GM23338 (cell line): ENCODE data around the gene CASTOR2. TPM values are rescaled to one million over a fixed set of nuclear protein-coding genes. Genes with fewer than 3 reads are reported as not detected.

Experiments
- ATAC-seq: fragments of 200-7000 bp; cut with Tn5 transposase; 3 replicates; pipeline ENCODE4 v1.9.1; 2020
- DNase-seq: peaks from one replicate; pipeline ENCODE4 v3.0.0-alpha.2; 2015; ENCODE audit warnings: low spot score
- H2AFZ ChIP-seq: fragments of 200-600 bp; sonication (generic); 2 replicates; pipeline ENCODE4 v1.8.0; 2016; ENCODE audit warnings: antibody characterized with exemption, mild to moderate bottlenecking, moderate library complexity
- H3F3A ChIP-seq: fragments of 200-600 bp; sonication (generic); replicated peaks from 2 replicates; pipeline ENCODE4 v1.8.0; 2017; ENCODE audit warnings: antibody characterized with exemption, mixed run types, low read depth
- H3K27ac ChIP-seq: fragments of 200-600 bp; sonication (generic); 2 replicates; pipeline ENCODE4 v1.6.1; 2016; ENCODE audit warnings: low read depth
- H3K27me3 ChIP-seq: fragments of 200-600 bp; sonication (generic); 2 replicates; pipeline ENCODE4 v1.8.0; 2016; ENCODE audit warnings: mild to moderate bottlenecking, mixed run types, moderate library complexity; ENCODE audit not compliant: insufficient read depth
- H3K36me3 ChIP-seq: fragments of 200-600 bp; sonication (generic); 2 replicates; pipeline ENCODE4 v1.8.0; 2016; ENCODE audit warnings: mild to moderate bottlenecking; ENCODE audit not compliant: insufficient read depth
- H3K4me1 ChIP-seq: fragments of 200-600 bp; sonication (generic); 2 replicates; pipeline ENCODE4 v1.8.0; 2016; ENCODE audit warnings: mild to moderate bottlenecking, moderate library complexity; ENCODE audit not compliant: insufficient read depth
- H3K4me2 ChIP-seq: fragments of 200-600 bp; sonication (generic); 2 replicates; pipeline ENCODE4 v1.7.1; 2017; ENCODE audit warnings: mixed run types
- H3K4me3 ChIP-seq: fragments of 200-600 bp; sonication (generic); 2 replicates; pipeline ENCODE4 v1.6.1; 2016; ENCODE audit warnings: mixed run types
- H3K79me2 ChIP-seq: fragments of 200-600 bp; sonication (generic); replicated peaks from 2 replicates; pipeline ENCODE4 v1.8.0; 2017; ENCODE audit warnings: mild to moderate bottlenecking; ENCODE audit not compliant: insufficient read depth
- H3K9me2 ChIP-seq: fragments of 200-600 bp; sonication (generic); 2 replicates; pipeline ENCODE4 v1.8.0; 2017; ENCODE audit not compliant: insufficient read depth
- H4K20me1 ChIP-seq: fragments of 200-600 bp; sonication (generic); replicated peaks from 2 replicates; pipeline ENCODE4 v1.8.0; 2017; ENCODE audit warnings: mild to moderate bottlenecking; ENCODE audit not compliant: insufficient read depth
- H3K27ac Mint-ChIP-seq: 2 replicates; pipeline ENCODE4 v1.8.0; 2020; ENCODE audit warnings: inconsistent platforms, mild to moderate bottlenecking, moderate library complexity, mixed read lengths
- H3K27me3 Mint-ChIP-seq: 3 replicates; pipeline ENCODE4 v1.8.0; 2022; ENCODE audit warnings: low read depth, mild to moderate bottlenecking, moderate library complexity, mixed read lengths, inconsistent platforms; ENCODE audit not compliant: insufficient read depth, poor library complexity
- H3K36me3 Mint-ChIP-seq: 3 replicates; pipeline ENCODE4 v1.8.0; 2021; ENCODE audit warnings: low read depth, mild to moderate bottlenecking, inconsistent platforms, moderate library complexity, mixed read lengths
- H3K4me1 Mint-ChIP-seq: 3 replicates; pipeline ENCODE4 v1.8.0; 2020; ENCODE audit warnings: mild to moderate bottlenecking, inconsistent platforms, mixed read lengths
- H3K4me3 Mint-ChIP-seq: 3 replicates; pipeline ENCODE4 v1.8.0; 2021; ENCODE audit warnings: moderate library complexity, mild to moderate bottlenecking, inconsistent platforms, mixed read lengths
- H3K9me3 Mint-ChIP-seq: 3 replicates; pipeline ENCODE4 v1.8.0; 2020; ENCODE audit warnings: moderate library complexity, mild to moderate bottlenecking, inconsistent platforms, mixed read lengths
- CREB1 ChIP-seq: fragments of 250-450 bp; sonication (Bioruptor Pico); IDR thresholded peaks from 2 replicates; pipeline ENCODE4 v1.5.0; 2020; ENCODE audit warnings: low read depth, mild to moderate bottlenecking, moderate library complexity
- EZH2 ChIP-seq: fragments of 200-600 bp; sonication (generic); IDR thresholded peaks from one replicate; pipeline ENCODE4 v1.8.0; 2017; ENCODE audit warnings: antibody characterized with exemption, mild to moderate bottlenecking, low read depth; ENCODE audit not compliant: unreplicated experiment
- EZH2phosphoT487 ChIP-seq: fragments of 200-600 bp; sonication (generic); IDR thresholded peaks from one replicate; pipeline ENCODE4 v1.8.1; 2018; ENCODE audit warnings: antibody characterized with exemption; ENCODE audit not compliant: unreplicated experiment
- NANOG ChIP-seq: IDR thresholded peaks from 2 replicates; pipeline ENCODE4 v1.6.1; 2016; ENCODE audit warnings: antibody characterized with exemption, borderline replicate concordance
- POLR2AphosphoS5 ChIP-seq: IDR thresholded peaks from 2 replicates; pipeline ENCODE4 v1.6.1; 2016; ENCODE audit warnings: antibody characterized with exemption, low read depth
- ZNF114 ChIP-seq: fragments of 250-450 bp; sonication (Bioruptor Pico); IDR thresholded peaks from 2 replicates; pipeline ENCODE4 v1.5.0; 2020; ENCODE audit warnings: mild to moderate bottlenecking, moderate library complexity
- ZNF331 ChIP-seq: fragments of 250-450 bp; sonication (Bioruptor Pico); IDR thresholded peaks from 2 replicates; pipeline ENCODE4 v1.5.0; 2020; ENCODE audit warnings: low read depth, mild to moderate bottlenecking, moderate library complexity
- polyA plus RNA-seq: library from polyadenylated mRNA; unstranded; fragments of >200 nt; fragmentation: Nextera tagmentation; extraction: Ambion mirVana; gene quantifications from 2 replicates; pipeline ENCODE4 v1.2.1, GENCODE V29; 2016
- total RNA-seq: library from RNA; depleted of rRNA; stranded (reverse); fragments of >200 nt; shearing (Covaris generic); gene quantifications from 2 replicates; pipeline ENCODE4 v1.2.3, GENCODE V29; 2014
- TF ChIP-seq, protein P1 (sequence below): fragments of 250-450 bp; sonication (Bioruptor Pico); IDR thresholded peaks from 2 replicates; pipeline ENCODE4 v1.5.0; 2020; ENCODE audit warnings: mild to moderate bottlenecking, moderate library complexity

CASTOR2 gene
- total and polyA plus RNA-seq, 2 experiments from 2014 or later = 3.2 to 35.7 TPM

GRCh38 chr7:75055830-75056772 lies 91.6 kb downstream of the CASTOR2 start (continued):
- TF ChIP-seq ZNF331 (CRISPR knock-in tag) (no peak), POLR2AphosphoS5 (no peak), EZH2 (no peak), ZNF114 (CRISPR knock-in tag) (no peak), EZH2phosphoT487 (no peak), NANOG (no peak)
- TF ChIP-seq, protein P1, sequence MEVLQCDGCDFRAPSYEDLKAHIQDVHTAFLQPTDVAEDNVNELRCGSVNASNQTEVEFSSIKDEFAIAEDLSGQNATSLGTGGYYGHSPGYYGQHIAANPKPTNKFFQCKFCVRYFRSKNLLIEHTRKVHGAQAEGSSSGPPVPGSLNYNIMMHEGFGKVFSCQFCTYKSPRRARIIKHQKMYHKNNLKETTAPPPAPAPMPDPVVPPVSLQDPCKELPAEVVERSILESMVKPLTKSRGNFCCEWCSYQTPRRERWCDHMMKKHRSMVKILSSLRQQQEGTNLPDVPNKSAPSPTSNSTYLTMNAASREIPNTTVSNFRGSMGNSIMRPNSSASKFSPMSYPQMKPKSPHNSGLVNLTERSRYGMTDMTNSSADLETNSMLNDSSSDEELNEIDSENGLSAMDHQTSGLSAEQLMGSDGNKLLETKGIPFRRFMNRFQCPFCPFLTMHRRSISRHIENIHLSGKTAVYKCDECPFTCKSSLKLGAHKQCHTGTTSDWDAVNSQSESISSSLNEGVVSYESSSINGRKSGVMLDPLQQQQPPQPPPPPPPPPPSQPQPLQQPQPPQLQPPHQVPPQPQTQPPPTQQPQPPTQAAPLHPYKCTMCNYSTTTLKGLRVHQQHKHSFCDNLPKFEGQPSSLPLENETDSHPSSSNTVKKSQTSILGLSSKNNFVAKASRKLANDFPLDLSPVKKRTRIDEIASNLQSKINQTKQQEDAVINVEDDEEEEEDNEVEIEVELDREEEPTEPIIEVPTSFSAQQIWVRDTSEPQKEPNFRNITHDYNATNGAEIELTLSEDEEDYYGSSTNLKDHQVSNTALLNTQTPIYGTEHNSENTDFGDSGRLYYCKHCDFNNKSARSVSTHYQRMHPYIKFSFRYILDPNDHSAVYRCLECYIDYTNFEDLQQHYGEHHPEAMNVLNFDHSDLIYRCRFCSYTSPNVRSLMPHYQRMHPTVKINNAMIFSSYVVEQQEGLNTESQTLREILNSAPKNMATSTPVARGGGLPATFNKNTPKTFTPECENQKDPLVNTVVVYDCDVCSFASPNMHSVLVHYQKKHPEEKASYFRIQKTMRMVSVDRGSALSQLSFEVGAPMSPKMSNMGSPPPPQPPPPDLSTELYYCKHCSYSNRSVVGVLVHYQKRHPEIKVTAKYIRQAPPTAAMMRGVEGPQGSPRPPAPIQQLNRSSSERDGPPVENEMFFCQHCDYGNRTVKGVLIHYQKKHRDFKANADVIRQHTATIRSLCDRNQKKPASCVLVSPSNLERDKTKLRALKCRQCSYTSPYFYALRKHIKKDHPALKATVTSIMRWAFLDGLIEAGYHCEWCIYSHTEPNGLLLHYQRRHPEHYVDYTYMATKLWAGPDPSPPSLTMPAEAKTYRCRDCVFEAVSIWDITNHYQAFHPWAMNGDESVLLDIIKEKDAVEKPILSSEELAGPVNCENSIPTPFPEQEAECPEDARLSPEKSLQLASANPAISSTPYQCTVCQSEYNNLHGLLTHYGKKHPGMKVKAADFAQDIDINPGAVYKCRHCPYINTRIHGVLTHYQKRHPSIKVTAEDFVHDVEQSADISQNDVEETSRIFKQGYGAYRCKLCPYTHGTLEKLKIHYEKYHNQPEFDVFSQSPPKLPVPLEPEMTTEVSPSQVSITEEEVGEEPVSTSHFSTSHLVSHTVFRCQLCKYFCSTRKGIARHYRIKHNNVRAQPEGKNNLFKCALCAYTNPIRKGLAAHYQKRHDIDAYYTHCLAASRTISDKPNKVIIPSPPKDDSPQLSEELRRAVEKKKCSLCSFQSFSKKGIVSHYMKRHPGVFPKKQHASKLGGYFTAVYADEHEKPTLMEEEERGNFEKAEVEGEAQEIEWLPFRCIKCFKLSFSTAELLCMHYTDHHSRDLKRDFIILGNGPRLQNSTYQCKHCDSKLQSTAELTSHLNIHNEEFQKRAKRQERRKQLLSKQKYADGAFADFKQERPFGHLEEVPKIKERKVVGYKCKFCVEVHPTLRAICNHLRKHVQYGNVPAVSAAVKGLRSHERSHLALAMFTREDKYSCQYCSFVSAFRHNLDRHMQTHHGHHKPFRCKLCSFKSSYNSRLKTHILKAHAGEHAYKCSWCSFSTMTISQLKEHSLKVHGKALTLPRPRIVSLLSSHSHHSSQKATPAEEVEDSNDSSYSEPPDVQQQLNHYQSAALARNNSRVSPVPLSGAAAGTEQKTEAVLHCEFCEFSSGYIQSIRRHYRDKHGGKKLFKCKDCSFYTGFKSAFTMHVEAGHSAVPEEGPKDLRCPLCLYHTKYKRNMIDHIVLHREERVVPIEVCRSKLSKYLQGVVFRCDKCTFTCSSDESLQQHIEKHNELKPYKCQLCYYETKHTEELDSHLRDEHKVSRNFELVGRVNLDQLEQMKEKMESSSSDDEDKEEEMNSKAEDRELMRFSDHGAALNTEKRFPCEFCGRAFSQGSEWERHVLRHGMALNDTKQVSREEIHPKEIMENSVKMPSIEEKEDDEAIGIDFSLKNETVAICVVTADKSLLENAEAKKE (CRISPR knock-in tag) = no peak

- no peaks in the 10 kb centered on the region for H3K27me3 ChIP-seq
- peaks cover 10% of the 10 kb centered on the region; the same call in 1 of the 2 replicates for H3K36me3 ChIP-seq
- Mint-ChIP-seq H3K4me3 (no peak overlapping the region), H3K9me3 (no peaks in the 10 kb centered on the region), H3K27ac (no peak overlapping the region), H3K36me3 (peaks cover 83% of the 10 kb centered on the region), H3K4me1 (no peaks in the 10 kb centered on the region), H3K27me3 (peaks cover 3% of the 10 kb centered on the region)
- no peaks in the 10 kb centered on the region for H3K79me2 ChIP-seq
- no peaks in the 10 kb centered on the region for H3F3A ChIP-seq
- no peak overlapping the region for H3K27ac ChIP-seq
- DNase-seq (no peak), ATAC-seq (no peak)
- no peaks in the 10 kb centered on the region for H3K9me2 ChIP-seq
- H3K4me2 ChIP-seq = no peak overlapping the region
- no peaks in the 10 kb centered on the region; the same call in 1 of the 2 replicates for H4K20me1 ChIP-seq
- H3K4me3 ChIP-seq = no peak overlapping the region
- TF ChIP-seq NANOG = no peak
- TF ChIP-seq EZH2phosphoT487 = peak; percentile 33
- TF ChIP-seq CREB1 = no peak
- TF ChIP-seq ZNF331 (CRISPR knock-in tag) = no peak
- no peak for TF ChIP-seq EZH2
- no peaks in the 10 kb centered on the region for H3K4me1 ChIP-seq
- H2AFZ ChIP-seq = no peak overlapping the region
Measured at GRCh38 chr7:75058406-75058805, 93.9 kb downstream of the CASTOR2 start.
